ENCODE measurements around the gene IL25.

- TF ChIP-seq POLR2A (IDR thresholded peaks at IDR 0.05) (no peak), CTCF (IDR thresholded peaks at IDR 0.05 in 4 of 5, conservative IDR thresholded peaks at IDR 0.05 in 1 of 5) (no peak)
These were observed 10.8 kb upstream of the IL25 start for GRCh38 chr14:23361763-23362162.

Data from gastrocnemius medialis (tissue), 4 donors.